Fibroblast of villous mesenchyme (primary cell): ENCODE measurements around the gene LARP4B. TPM values are rescaled to one million over a fixed set of nuclear protein-coding genes. Genes with fewer than 3 reads are reported as not detected.

Source experiments
- DNase-seq: peaks from one replicate; pipeline ENCODE4 v3.0.0-alpha.2; 2010; ENCODE audit warnings: low read depth
- H3K4me3 ChIP-seq: 2 replicates; pipeline ENCODE4 v1.5.1; 2011; ENCODE audit warnings: low read depth, mild to moderate bottlenecking, low read length
- total RNA-seq: library from RNA; depleted of rRNA; stranded (reverse); fragments of >200 nt; gene quantifications from 2 replicates; pipeline ENCODE4 v1.2.3, GENCODE V29; 2012
- TF ChIP-seq, protein P1 (sequence below): IDR thresholded peaks from 2 replicates; pipeline ENCODE4 v1.5.1; 2012; ENCODE audit warnings: low read depth, mild to moderate bottlenecking, low read length; ENCODE audit not compliant: insufficient read depth

The LARP4B gene
- total RNA-seq, 1 donor, result 57.4 TPM

DNA sequence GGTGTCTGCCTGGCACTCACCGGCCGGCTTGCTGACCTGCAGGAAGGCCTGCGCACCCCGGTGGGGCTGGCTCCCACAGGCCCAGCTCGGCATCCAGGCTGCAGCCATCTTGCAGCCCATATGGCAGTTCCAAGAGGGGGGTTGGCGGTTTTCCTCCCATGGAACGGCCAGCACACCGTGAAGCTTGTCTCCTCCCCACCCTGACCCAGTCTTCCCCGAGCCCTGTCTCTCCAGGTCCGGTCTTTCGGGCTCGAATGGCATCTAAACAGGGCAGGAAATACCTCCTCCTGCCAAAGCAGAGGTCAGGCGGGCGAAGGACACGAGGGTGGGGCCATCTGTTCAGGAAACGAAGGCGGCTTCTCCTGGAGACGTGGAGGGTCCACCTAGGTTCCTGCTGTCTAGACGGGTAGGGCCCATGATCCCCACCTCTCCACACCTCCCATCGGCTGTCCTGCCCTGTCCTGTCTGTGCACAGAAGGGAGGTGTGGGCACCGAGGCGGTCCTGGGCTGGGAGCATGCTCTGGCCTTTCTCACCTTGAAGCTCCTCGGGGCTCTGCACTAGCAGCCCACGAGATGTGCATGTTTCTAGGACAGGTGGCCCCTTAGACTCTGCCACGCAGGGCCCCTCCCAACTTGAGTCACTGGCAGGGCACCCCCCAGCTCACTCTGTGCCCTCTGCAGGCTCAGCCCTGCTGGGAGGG is 128.3 kb downstream of the LARP4B start:
- H3K4me3 ChIP-seq, result no peak overlapping the region
- DNase-seq, result no peak
- TF ChIP-seq, protein P1, sequence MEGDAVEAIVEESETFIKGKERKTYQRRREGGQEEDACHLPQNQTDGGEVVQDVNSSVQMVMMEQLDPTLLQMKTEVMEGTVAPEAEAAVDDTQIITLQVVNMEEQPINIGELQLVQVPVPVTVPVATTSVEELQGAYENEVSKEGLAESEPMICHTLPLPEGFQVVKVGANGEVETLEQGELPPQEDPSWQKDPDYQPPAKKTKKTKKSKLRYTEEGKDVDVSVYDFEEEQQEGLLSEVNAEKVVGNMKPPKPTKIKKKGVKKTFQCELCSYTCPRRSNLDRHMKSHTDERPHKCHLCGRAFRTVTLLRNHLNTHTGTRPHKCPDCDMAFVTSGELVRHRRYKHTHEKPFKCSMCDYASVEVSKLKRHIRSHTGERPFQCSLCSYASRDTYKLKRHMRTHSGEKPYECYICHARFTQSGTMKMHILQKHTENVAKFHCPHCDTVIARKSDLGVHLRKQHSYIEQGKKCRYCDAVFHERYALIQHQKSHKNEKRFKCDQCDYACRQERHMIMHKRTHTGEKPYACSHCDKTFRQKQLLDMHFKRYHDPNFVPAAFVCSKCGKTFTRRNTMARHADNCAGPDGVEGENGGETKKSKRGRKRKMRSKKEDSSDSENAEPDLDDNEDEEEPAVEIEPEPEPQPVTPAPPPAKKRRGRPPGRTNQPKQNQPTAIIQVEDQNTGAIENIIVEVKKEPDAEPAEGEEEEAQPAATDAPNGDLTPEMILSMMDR, result no peak

DNA sequence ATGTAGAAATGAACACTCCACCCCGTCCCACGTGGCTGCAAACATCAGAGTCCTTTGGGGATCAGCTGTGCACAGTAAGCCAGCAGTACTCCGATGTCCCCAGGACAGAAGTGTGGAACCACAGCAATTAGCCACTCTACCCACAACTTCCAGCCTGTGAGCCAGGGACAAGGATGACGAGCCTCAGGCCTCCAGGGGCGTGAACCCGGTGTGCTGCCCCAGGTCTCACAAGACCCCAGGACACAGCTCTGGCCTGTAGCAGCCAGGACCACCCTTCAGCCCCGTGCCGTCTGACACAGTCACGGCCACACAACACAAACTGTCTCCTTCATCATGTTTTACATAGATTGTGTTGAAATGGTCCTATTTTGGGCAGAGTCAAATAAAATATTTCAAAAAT is 129.0 kb downstream of the LARP4B start:
- no peak overlapping the region for H3K4me3 ChIP-seq
- no peak for DNase-seq
- TF ChIP-seq, protein P1, result no peak

DNA sequence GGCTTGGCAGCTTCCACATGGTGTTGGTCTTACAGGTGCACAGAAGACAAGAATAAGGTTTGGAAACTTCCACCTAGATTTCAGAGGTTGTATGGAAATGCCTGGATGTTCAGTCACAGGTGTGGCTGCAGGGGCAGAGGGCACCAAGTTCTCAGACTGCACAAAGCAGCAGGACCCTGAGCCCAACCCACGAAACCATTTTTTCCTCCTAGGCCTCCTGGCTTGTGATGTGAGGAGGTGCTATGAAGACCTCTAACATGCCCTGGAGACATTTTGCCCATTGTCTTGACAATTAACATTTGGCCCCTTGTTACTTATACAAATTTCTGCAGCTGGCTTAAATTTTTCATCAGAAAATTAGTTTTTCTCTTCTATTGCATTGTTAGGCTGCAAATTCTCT is 134.3 kb downstream of the LARP4B start:
- no peak overlapping the region for H3K4me3 ChIP-seq
- no peak for DNase-seq
- TF ChIP-seq, protein P1, result no peak

DNA sequence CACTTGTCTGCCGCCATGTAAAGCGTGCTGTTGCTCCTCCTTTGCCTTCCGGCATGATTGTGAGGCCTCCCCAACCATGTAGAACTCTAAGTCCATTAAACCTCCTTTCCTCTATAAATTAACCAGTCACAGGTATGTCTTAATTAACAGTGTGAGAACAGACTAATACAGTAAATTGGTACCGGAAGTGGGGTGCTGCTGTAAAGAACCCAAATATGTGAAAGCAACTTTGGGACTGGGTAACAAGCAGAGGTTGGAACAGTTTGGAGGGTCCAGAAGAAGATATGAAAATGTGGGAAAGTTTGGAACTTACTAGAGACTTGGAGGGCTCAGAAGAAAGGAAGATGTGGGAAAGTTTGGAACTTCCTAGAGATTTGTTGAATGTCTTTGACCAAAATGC is 135.3 kb downstream of the LARP4B start:
- H3K4me3 ChIP-seq, result no peak overlapping the region
- DNase-seq, result no peak
- TF ChIP-seq, protein P1, result no peak

DNA sequence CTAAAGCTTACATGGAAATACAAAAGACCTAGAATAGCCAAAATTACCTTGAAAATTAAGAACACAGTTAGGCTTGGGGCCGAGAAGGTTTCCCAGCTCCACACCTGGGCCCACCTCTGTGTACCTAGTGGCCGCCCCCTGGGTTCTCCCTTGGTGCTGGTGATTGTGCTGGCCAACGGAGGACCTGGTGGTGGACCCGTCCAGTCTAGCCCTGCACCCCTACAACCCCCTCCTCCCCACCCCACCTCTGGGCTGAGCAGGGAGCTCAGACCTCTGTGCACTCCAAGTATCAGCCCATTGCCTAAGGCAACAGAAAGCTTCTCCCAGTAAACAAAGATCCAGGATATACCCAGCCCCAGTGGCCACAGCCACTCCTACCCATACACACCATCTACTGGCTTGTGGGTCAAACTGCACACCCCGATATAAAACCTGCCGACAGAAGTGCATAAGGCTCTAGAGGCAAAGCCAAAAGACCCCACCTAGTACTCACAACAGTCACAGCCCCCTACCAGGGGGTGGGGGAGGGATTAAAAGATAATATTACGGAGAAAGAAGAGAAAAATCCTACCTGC is 137.0 kb downstream of the LARP4B start:
- H3K4me3 ChIP-seq, result no peak overlapping the region
- DNase-seq, result no peak
- TF ChIP-seq, protein P1, result peak; percentile 33

DNA sequence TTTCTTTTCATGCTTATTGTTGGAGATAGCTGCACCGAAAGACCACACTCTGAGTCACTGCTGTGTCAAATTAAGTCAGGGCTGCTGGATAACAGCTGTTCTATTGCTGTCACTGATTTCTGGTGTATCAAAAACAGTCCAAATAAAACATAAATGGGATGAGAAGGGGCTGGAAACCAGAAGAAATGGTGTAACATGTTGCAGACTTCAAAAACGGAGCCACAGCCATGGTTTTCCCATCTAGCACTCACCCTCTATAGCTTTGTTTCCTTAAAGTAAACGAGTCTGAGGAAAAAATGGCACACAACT is 138.8 kb downstream of the LARP4B start:
- peak; percentile 29 for DNase-seq
- no peak overlapping the region for H3K4me3 ChIP-seq
- TF ChIP-seq, protein P1, result no peak
